ENCODE measurements around the gene MRPS18A.

DNA sequence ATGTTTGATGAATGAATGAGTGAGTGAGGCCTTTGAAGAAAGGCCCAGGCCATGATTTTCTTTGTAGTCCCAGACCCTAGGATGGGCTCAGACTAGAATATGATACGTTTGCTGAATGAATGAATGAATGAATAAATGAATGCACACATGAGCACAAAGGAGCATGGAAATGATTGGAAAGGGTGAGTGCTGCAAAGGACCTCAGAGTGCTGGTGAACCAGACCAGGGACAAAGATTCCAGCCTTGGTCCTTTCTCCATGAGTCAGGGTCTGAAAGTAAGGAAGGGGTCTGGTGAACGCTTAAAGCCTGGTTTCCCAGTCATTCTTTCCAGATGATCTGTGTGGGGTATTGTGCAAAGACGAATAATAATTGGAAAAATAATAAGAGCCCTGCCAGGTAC is 40.0 kb upstream of the MRPS18A start:
- TF ChIP-seq, protein P1, sequence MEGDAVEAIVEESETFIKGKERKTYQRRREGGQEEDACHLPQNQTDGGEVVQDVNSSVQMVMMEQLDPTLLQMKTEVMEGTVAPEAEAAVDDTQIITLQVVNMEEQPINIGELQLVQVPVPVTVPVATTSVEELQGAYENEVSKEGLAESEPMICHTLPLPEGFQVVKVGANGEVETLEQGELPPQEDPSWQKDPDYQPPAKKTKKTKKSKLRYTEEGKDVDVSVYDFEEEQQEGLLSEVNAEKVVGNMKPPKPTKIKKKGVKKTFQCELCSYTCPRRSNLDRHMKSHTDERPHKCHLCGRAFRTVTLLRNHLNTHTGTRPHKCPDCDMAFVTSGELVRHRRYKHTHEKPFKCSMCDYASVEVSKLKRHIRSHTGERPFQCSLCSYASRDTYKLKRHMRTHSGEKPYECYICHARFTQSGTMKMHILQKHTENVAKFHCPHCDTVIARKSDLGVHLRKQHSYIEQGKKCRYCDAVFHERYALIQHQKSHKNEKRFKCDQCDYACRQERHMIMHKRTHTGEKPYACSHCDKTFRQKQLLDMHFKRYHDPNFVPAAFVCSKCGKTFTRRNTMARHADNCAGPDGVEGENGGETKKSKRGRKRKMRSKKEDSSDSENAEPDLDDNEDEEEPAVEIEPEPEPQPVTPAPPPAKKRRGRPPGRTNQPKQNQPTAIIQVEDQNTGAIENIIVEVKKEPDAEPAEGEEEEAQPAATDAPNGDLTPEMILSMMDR (IDR thresholded peaks at IDR 0.05; ENCODE audit: low read depth, low read length): no peak
- TF ChIP-seq, protein P2, sequence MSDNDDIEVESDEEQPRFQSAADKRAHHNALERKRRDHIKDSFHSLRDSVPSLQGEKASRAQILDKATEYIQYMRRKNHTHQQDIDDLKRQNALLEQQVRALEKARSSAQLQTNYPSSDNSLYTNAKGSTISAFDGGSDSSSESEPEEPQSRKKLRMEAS (IDR thresholded peaks at IDR 0.05; ENCODE audit: low read depth, low read length): no peak
- TF ChIP-seq POLR2A (IDR thresholded peaks at IDR 0.05; ENCODE audit: extremely low read depth, insufficient read length): no peak
- no peak for TF ChIP-seq MYC (IDR thresholded peaks at IDR 0.05; ENCODE audit: low read depth, low read length)
